Stimulated activated CD4-positive, alpha-beta T cell treated with anti-CD3 and anti-CD28 coated beads, Interleukin-15, amount 100 ng/mL, for 1 hour (primary cell): Measurements from ENCODE around the gene EDC4.

Experiments
- DNase-seq, 2 donors: peaks; one replicate each; pipeline ENCODE4 v3.0.0-alpha.2; 2020; ENCODE audit warnings: low read depth in 1 of 2, low spot score in 1 of 2

Gene EDC4

GRCh38 chr16:67927131-67927941, 54.5 kb downstream of the EDC4 start:
- DNase-seq, result no peak

GRCh38 chr16:67928147-67928546, 55.3 kb downstream of the EDC4 start:
- DNase-seq, result no peak

DNA sequence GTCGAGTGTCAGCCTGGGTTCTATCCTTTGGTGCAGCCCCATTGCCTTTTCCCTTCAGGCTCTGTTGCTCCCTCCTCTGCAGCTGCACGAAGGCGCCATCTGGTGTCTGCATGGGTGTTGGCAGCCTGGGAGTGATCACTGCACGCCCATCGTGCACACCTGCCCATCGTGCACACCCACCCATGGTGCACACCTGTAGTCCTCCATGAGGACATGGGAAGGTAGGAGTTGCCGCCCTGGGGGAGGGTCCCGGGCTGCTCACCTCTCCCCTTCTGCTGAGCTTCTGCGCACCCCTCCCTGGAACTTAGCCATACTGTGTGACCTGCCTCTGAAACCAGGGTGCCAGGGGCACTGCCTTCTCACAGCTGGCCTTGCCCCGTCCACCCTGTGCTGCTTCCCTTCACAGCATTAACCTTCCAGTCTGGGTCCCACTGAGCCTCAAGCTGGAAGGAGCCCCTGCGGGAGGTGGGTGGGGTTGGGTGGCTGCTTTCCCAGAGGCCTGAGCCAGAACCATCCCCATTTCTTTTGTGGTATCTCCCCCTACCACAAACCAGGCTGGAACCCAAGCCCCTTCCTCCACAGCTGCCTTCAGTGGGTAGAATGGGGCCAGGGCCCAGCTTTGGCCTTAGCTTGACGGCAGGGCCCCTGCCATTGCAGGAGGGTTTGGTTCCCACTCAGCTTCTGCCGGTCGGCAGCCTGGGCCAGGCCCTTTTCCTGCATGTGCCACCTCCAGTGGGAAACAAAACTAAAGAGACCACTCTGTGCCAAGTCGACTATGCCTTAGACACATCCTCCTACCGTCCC, 55.9 kb downstream of the EDC4 start:
- DNase-seq, result peak; percentile 52 to 65

DNA sequence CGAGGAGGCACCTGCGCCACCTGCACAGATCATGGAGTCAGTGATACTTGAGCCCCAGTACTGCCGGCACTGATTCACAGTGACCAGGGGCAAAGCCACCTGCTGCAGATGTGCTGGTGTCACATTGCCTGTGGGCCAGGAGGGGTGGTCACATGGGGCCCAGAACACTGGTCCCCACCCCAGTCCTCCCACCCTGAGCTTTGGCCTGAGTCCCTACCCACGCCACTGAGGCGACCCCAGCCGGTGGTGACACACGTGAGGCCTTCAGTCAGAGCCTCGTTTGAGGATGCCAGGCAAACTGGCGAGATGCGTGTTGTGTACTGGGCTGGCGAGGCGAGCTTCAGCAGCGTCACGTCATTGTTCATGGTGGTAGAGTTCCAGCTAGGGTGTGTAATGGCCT, 57.3 kb downstream of the EDC4 start:
- DNase-seq, result no peak

DNA sequence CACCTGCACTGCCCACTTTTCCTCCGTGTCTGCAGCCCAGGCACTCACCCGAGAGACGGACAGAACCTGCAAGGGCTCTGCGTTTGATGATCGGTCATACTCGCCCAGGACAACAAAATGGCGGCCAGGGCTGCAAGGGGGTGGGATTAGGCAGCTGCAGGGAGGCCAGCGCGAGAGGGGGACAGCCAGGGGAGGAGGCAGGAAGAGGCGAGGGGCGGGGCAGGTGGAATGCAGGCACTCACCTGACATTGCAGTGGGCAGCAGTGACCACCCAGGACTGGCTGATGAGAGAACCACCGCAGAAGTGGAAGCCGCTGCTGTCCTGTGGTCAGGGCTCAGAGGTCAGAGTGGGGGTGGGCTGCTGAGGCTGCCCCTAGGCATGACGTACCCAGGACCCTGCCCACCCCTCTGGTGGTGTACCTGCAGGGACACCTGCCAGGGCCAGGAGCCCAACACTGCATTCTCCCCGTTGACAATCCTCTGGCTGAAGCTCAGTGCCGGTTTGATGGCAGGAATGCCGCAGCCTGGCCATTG, 57.9 kb downstream of the EDC4 start:
- no peak for DNase-seq
